Ishikawa (cell line): Measurements from ENCODE around the gene EPGN.

Source experiments
- CEBPB ChIP-seq: IDR thresholded peaks from 2 replicates; pipeline ENCODE4 v1.6.1; 2012
- CREB1 ChIP-seq: IDR thresholded peaks from 2 replicates; pipeline ENCODE4 v1.6.1; 2012; ENCODE audit warnings: low read depth
- EGR1 ChIP-seq: IDR thresholded peaks from 2 replicates; pipeline ENCODE4 v1.6.1; 2012
- EP300 ChIP-seq: IDR thresholded peaks from 2 replicates; pipeline ENCODE4 v1.6.1; 2012; ENCODE audit warnings: borderline replicate concordance
- FOXM1 ChIP-seq: IDR thresholded peaks from 2 replicates; pipeline ENCODE4 v1.6.1; 2012; ENCODE audit warnings: low read depth, borderline replicate concordance
- NFIC ChIP-seq: IDR thresholded peaks from 2 replicates; pipeline ENCODE4 v1.6.1; 2012
- RAD21 ChIP-seq: IDR thresholded peaks from 2 replicates; pipeline ENCODE4 v1.6.1; 2012; ENCODE audit warnings: low read depth
- TAF1 ChIP-seq: IDR thresholded peaks from 2 replicates; pipeline ENCODE4 v1.6.1; 2012; ENCODE audit warnings: low read depth, mild to moderate bottlenecking
- TCF12 ChIP-seq: IDR thresholded peaks from 2 replicates; pipeline ENCODE4 v1.6.1; 2012; ENCODE audit warnings: low read depth
- TEAD4 ChIP-seq: IDR thresholded peaks from 2 replicates; pipeline ENCODE4 v1.6.1; 2012
- YY1 ChIP-seq: IDR thresholded peaks from 2 replicates; pipeline ENCODE4 v1.6.1; 2012; ENCODE audit warnings: low read depth
- ZBTB7A ChIP-seq: IDR thresholded peaks from 2 replicates; pipeline ENCODE4 v1.6.1; 2012; ENCODE audit warnings: low read depth
- TF ChIP-seq, protein P1 (sequence below): IDR thresholded peaks from 2 replicates; pipeline ENCODE4 v1.6.1; 2012
- TF ChIP-seq, protein P2 (sequence below): IDR thresholded peaks from 2 replicates; pipeline ENCODE4 v1.6.1; 2012; ENCODE audit warnings: low read depth, mild to moderate bottlenecking
- TF ChIP-seq, protein P3 (sequence below): IDR thresholded peaks from 2 replicates; pipeline ENCODE4 v1.6.1; 2012

The EPGN gene

DNA sequence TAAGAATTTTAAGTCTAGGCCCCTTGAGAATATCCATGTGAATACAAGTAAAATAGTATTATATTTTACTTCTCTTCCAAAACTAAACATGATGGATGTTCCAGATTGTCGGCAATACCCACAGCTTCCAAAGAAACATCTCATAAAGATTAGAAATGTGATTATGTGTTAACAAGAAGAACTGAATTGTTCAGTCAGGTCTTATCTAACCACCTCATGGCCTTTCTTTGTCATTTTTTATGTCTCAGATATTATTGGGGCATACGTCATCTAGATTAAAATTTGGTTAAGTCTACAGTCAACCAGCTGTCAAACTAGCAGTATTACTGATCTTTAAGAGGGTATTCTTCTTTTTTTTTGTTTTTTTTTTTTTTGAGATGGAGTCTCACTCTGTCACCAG lies 10.0 kb downstream of the EPGN start:
- TF ChIP-seq ZBTB7A (no peak), EP300 (no peak), NFIC (no peak), TEAD4 (no peak), TAF1 (no peak), RAD21 (no peak), FOXM1 (no peak), TCF12 (no peak), EGR1 (no peak)
- TF ChIP-seq, protein P1, sequence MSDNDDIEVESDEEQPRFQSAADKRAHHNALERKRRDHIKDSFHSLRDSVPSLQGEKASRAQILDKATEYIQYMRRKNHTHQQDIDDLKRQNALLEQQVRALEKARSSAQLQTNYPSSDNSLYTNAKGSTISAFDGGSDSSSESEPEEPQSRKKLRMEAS: no peak
- TF ChIP-seq, protein P2, sequence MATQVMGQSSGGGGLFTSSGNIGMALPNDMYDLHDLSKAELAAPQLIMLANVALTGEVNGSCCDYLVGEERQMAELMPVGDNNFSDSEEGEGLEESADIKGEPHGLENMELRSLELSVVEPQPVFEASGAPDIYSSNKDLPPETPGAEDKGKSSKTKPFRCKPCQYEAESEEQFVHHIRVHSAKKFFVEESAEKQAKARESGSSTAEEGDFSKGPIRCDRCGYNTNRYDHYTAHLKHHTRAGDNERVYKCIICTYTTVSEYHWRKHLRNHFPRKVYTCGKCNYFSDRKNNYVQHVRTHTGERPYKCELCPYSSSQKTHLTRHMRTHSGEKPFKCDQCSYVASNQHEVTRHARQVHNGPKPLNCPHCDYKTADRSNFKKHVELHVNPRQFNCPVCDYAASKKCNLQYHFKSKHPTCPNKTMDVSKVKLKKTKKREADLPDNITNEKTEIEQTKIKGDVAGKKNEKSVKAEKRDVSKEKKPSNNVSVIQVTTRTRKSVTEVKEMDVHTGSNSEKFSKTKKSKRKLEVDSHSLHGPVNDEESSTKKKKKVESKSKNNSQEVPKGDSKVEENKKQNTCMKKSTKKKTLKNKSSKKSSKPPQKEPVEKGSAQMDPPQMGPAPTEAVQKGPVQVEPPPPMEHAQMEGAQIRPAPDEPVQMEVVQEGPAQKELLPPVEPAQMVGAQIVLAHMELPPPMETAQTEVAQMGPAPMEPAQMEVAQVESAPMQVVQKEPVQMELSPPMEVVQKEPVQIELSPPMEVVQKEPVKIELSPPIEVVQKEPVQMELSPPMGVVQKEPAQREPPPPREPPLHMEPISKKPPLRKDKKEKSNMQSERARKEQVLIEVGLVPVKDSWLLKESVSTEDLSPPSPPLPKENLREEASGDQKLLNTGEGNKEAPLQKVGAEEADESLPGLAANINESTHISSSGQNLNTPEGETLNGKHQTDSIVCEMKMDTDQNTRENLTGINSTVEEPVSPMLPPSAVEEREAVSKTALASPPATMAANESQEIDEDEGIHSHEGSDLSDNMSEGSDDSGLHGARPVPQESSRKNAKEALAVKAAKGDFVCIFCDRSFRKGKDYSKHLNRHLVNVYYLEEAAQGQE: no peak
- TF ChIP-seq, protein P3, sequence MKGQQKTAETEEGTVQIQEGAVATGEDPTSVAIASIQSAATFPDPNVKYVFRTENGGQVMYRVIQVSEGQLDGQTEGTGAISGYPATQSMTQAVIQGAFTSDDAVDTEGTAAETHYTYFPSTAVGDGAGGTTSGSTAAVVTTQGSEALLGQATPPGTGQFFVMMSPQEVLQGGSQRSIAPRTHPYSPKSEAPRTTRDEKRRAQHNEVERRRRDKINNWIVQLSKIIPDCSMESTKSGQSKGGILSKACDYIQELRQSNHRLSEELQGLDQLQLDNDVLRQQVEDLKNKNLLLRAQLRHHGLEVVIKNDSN: no peak

DNA sequence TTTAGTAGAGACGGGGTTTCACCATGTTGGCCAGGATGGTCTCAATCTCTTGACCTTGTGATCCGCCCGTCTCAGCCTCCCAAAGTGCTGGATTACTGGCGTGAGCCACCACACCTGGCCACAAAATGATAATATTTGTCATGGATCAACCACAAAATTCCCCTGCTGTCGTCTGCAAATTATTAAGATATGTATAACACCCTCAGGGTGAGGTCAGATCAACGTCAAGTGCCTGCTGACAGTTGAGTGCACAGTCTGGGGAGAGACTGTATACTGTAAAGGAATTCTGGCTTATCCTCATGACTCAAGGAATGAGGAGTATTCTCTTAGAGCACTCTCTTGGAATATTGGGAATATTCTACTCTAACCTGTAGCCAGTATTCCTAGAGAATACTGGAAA lies 11.2 kb downstream of the EPGN start:
- no peak for TF ChIP-seq CEBPB
- no peak for TF ChIP-seq ZBTB7A
- TF ChIP-seq YY1: no peak
- no peak for TF ChIP-seq TAF1
- TF ChIP-seq, protein P1: no peak
- TF ChIP-seq CREB1: no peak
- TF ChIP-seq TCF12: no peak
- TF ChIP-seq, protein P3: no peak
- TF ChIP-seq EGR1: no peak
- no peak for TF ChIP-seq NFIC
- no peak for TF ChIP-seq FOXM1
- no peak for TF ChIP-seq RAD21
- no peak for TF ChIP-seq TEAD4
- TF ChIP-seq EP300: no peak
- TF ChIP-seq, protein P2: no peak

DNA sequence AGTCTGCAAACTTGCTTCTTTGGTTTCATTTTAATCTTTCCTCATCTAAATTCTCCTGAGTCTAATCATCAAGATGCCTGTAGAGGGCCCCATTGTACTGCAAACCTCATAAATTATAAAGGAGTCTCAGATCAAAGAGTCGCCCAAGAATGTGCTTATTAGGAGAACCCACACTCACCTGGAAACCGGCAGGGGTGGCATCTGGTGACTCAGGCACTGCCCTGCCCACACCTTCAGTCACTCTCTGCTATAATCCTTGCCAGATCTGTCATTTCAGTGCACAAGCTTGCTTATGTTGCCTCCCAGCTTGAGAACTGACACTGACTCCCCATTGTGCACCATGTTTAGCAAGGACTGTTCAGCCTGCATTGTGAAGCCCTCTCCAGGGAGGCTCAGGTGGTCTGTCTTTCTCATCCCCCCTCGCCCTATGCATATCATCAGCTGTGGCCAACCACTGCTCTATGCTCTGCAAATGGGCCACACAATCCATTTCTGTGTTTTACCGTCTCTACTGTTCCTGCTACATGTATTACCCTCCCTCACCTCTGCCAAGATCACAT lies 12.4 kb downstream of the EPGN start:
- TF ChIP-seq TCF12 (peak; percentile 82), NFIC (peak; percentile 71), EP300 (peak; percentile 77; the same call in 1 of the 2 replicates), FOXM1 (peak; percentile 56; the same call in 1 of the 2 replicates), EGR1 (no peak), TEAD4 (peak; percentile 79), CEBPB (no peak), CREB1 (no peak), RAD21 (peak; percentile 83), TAF1 (no peak)
- TF ChIP-seq, protein P1: no peak; the same call in 1 of the 2 replicates
- TF ChIP-seq, protein P3: no peak
- TF ChIP-seq, protein P2: no peak

DNA sequence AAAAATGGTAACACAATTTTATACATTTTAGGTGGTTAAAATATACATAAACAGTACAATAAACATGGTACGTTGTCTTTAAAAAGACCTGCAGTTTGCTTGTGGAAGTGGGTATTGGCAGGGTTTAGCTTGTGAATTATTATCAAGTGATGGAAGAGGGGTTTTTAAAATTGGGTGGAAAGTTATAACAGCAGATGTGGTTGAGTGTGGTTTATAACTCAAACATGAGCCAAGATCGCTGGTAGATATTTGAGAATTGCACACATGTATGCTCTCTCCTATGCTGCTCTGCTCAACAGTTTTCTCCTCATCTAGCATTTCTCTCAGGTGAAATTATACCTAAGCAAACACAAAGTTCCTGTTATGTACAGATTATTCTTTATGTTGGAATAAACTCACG lies 14.0 kb downstream of the EPGN start:
- no peak for TF ChIP-seq CREB1
- no peak for TF ChIP-seq ZBTB7A
- TF ChIP-seq, protein P2: no peak
